ENCODE data around the gene SMYD2.
A peak's percentile ranks its signal among the peaks of the same experiment; 100 is the strongest.

The SMYD2 gene

GRCh38 chr1:214301526-214301925 is 20.6 kb downstream of the SMYD2 start:
- H3K79me2 ChIP-seq (ENCODE audit: control insufficient read depth, insufficient read depth, low read length, poor library complexity): peaks cover 2% of the 10 kb centered on the region
- no peak for DNase-seq
- no peak overlapping the region for H3K18ac ChIP-seq (ENCODE audit: low read length)
- no peak overlapping the region for H3K4me2 ChIP-seq (ENCODE audit: low read length)
- no peaks in the 10 kb centered on the region for H3K9me3 ChIP-seq (ENCODE audit: insufficient read depth, low read depth, low read length)
- H3K4me3 ChIP-seq (ENCODE audit: low read depth, low read length): no peak overlapping the region
- no peak overlapping the region for H2AK5ac ChIP-seq (ENCODE audit: low read length)
- H3K23ac ChIP-seq (ENCODE audit: low read length): no peak overlapping the region
- no peak overlapping the region for H2BK12ac ChIP-seq (ENCODE audit: low read length)
- no peak overlapping the region for H3K27ac ChIP-seq (ENCODE audit: low read depth, low read length)
- no peak overlapping the region for H3K4ac ChIP-seq (ENCODE audit: low read depth, low read length)
- H3K9ac ChIP-seq (ENCODE audit: low read length): no peak overlapping the region
- no peak overlapping the region for H4K8ac ChIP-seq (ENCODE audit: low read depth, low read length)
- no peak overlapping the region for H2BK5ac ChIP-seq (ENCODE audit: low read depth, low read length, poor library complexity)
- no peak overlapping the region for H2BK120ac ChIP-seq (ENCODE audit: insufficient read depth, low read length, poor library complexity)
- H3K27me3 ChIP-seq (ENCODE audit: insufficient read depth, low read length): no peaks in the 10 kb centered on the region
- H4K91ac ChIP-seq (ENCODE audit: low read depth, low read length): no peak overlapping the region
- peaks cover 2 to 3% of the 10 kb centered on the region in 2 experiments for H3K4me1 ChIP-seq (ENCODE audit: control insufficient read depth in 1 of 2, insufficient read depth in 2 of 2, low read length in 2 of 2)
- H3K14ac ChIP-seq (ENCODE audit: low read length): no peak overlapping the region
- H2AFZ ChIP-seq (ENCODE audit: insufficient read depth, low read length, poor library complexity): no peak overlapping the region
- no peak overlapping the region for H4K12ac ChIP-seq (ENCODE audit: low read depth, low read length)
- H3K36me3 ChIP-seq (ENCODE audit: control insufficient read depth in 1 of 2, insufficient read depth in 2 of 2, low read length in 2 of 2): peaks cover 3 to 5% of the 10 kb centered on the region in 2 experiments
- peaks cover 4% of the 10 kb centered on the region for H3K79me1 ChIP-seq (ENCODE audit: low read length)

- Histone ChIP-seq H3K4me3 (ENCODE audit: low read depth, low read length) (no peak overlapping the region), H3K9me3 (ENCODE audit: insufficient read depth, low read depth, low read length) (no peaks in the 10 kb centered on the region), H3K4ac (ENCODE audit: low read depth, low read length) (no peak overlapping the region), H3K9ac (ENCODE audit: low read length) (no peak overlapping the region), H2BK120ac (ENCODE audit: insufficient read depth, low read length, poor library complexity) (no peak overlapping the region), H3K18ac (ENCODE audit: low read length) (peak overlapping the region; percentile 79), H3K36me3 (ENCODE audit: control insufficient read depth in 1 of 2, insufficient read depth in 2 of 2, low read length in 2 of 2) (peaks cover 3 to 5% of the 10 kb centered on the region in 2 experiments), H4K12ac (ENCODE audit: low read depth, low read length) (peak overlapping the region; percentile 71), H3K79me2 (ENCODE audit: control insufficient read depth, insufficient read depth, low read length, poor library complexity) (peaks cover 2% of the 10 kb centered on the region), H4K8ac (ENCODE audit: low read depth, low read length) (no peak overlapping the region), H3K79me1 (ENCODE audit: low read length) (peaks cover 2% of the 10 kb centered on the region), H3K4me2 (ENCODE audit: low read length) (no peak overlapping the region), H2AK5ac (ENCODE audit: low read length) (no peak overlapping the region), H2BK5ac (ENCODE audit: low read depth, low read length, poor library complexity) (no peak overlapping the region), H2BK12ac (ENCODE audit: low read length) (no peak overlapping the region), H3K4me1 (ENCODE audit: control insufficient read depth in 1 of 2, insufficient read depth in 2 of 2, low read length in 2 of 2) (no peaks in the 10 kb centered on the region), H2AFZ (ENCODE audit: insufficient read depth, low read length, poor library complexity) (no peak overlapping the region), H3K27ac (ENCODE audit: low read depth, low read length) (no peak overlapping the region), H3K14ac (ENCODE audit: low read length) (no peak overlapping the region), H3K27me3 (ENCODE audit: insufficient read depth, low read length) (no peaks in the 10 kb centered on the region), H3K23ac (ENCODE audit: low read length) (no peak overlapping the region), H4K91ac (ENCODE audit: low read depth, low read length) (no peak overlapping the region)
- no CpG with 5 or more reads among the region's 25 CpGs for WGBS (ENCODE audit: extremely low coverage, insufficient coverage, insufficient read length)
- no peak for DNase-seq
These were observed 22.4 kb downstream of the SMYD2 start for GRCh38 chr1:214303141-214303930.

- Histone ChIP-seq H3K14ac (ENCODE audit: low read length) (no peak overlapping the region), H3K79me2 (ENCODE audit: control insufficient read depth, insufficient read depth, low read length, poor library complexity) (peaks cover 2% of the 10 kb centered on the region), H2AK5ac (ENCODE audit: low read length) (no peak overlapping the region), H3K9ac (ENCODE audit: low read length) (no peak overlapping the region), H3K27me3 (ENCODE audit: insufficient read depth, low read length) (no peaks in the 10 kb centered on the region), H3K79me1 (ENCODE audit: low read length) (peaks cover 2% of the 10 kb centered on the region), H3K9me3 (ENCODE audit: insufficient read depth, low read depth, low read length) (no peaks in the 10 kb centered on the region), H3K36me3 (ENCODE audit: control insufficient read depth in 1 of 2, insufficient read depth in 2 of 2, low read length in 2 of 2) (peaks cover 3 to 5% of the 10 kb centered on the region in 2 experiments), H2BK120ac (ENCODE audit: insufficient read depth, low read length, poor library complexity) (no peak overlapping the region), H3K4me2 (ENCODE audit: low read length) (no peak overlapping the region), H3K4me1 (ENCODE audit: control insufficient read depth in 1 of 2, insufficient read depth in 2 of 2, low read length in 2 of 2) (no peaks in the 10 kb centered on the region), H3K18ac (ENCODE audit: low read length) (peak overlapping the region; percentile 33), H3K4me3 (ENCODE audit: low read depth, low read length) (no peak overlapping the region), H2AFZ (ENCODE audit: insufficient read depth, low read length, poor library complexity) (no peak overlapping the region), H4K91ac (ENCODE audit: low read depth, low read length) (no peak overlapping the region), H2BK12ac (ENCODE audit: low read length) (no peak overlapping the region), H3K23ac (ENCODE audit: low read length) (no peak overlapping the region), H3K4ac (ENCODE audit: low read depth, low read length) (no peak overlapping the region), H2BK5ac (ENCODE audit: low read depth, low read length, poor library complexity) (no peak overlapping the region), H3K27ac (ENCODE audit: low read depth, low read length) (no peak overlapping the region), H4K12ac (ENCODE audit: low read depth, low read length) (no peak overlapping the region), H4K8ac (ENCODE audit: low read depth, low read length) (no peak overlapping the region)
- WGBS (ENCODE audit: extremely low coverage, insufficient coverage, insufficient read length): no CpG with 5 or more reads among the region's 9 CpGs
- DNase-seq: no peak
These were observed 24.3 kb downstream of the SMYD2 start for GRCh38 chr1:214305164-214305751.

- no peak overlapping the region for H4K12ac ChIP-seq (ENCODE audit: low read depth, low read length)
- no peak overlapping the region for H3K4ac ChIP-seq (ENCODE audit: low read depth, low read length)
- no peak overlapping the region for H2AK5ac ChIP-seq (ENCODE audit: low read length)
- H2BK12ac ChIP-seq (ENCODE audit: low read length): no peak overlapping the region
- no peaks in the 10 kb centered on the region for H3K27me3 ChIP-seq (ENCODE audit: insufficient read depth, low read length)
- no peak overlapping the region for H2AFZ ChIP-seq (ENCODE audit: insufficient read depth, low read length, poor library complexity)
- no peak overlapping the region for H3K4me3 ChIP-seq (ENCODE audit: low read depth, low read length)
- H3K79me2 ChIP-seq (ENCODE audit: control insufficient read depth, insufficient read depth, low read length, poor library complexity): peaks cover 2% of the 10 kb centered on the region
- no peak overlapping the region for H3K4me2 ChIP-seq (ENCODE audit: low read length)
- no peak overlapping the region for H4K91ac ChIP-seq (ENCODE audit: low read depth, low read length)
- no peak overlapping the region for H3K18ac ChIP-seq (ENCODE audit: low read length)
- H3K4me1 ChIP-seq (ENCODE audit: control insufficient read depth in 1 of 2, insufficient read depth in 2 of 2, low read length in 2 of 2): no peaks in the 10 kb centered on the region
- H3K9me3 ChIP-seq (ENCODE audit: insufficient read depth, low read depth, low read length): no peaks in the 10 kb centered on the region
- no peak overlapping the region for H3K14ac ChIP-seq (ENCODE audit: low read length)
- H3K36me3 ChIP-seq (ENCODE audit: control insufficient read depth in 1 of 2, insufficient read depth in 2 of 2, low read length in 2 of 2): peaks cover 3 to 5% of the 10 kb centered on the region in 2 experiments
- H3K9ac ChIP-seq (ENCODE audit: low read length): no peak overlapping the region
- H4K8ac ChIP-seq (ENCODE audit: low read depth, low read length): no peak overlapping the region
- no peak overlapping the region for H2BK5ac ChIP-seq (ENCODE audit: low read depth, low read length, poor library complexity)
- peaks cover 2% of the 10 kb centered on the region for H3K79me1 ChIP-seq (ENCODE audit: low read length)
- no peak overlapping the region for H3K27ac ChIP-seq (ENCODE audit: low read depth, low read length)
- H2BK120ac ChIP-seq (ENCODE audit: insufficient read depth, low read length, poor library complexity): no peak overlapping the region
- no peak overlapping the region for H3K23ac ChIP-seq (ENCODE audit: low read length)
- no peak for DNase-seq
- WGBS (ENCODE audit: extremely low coverage, insufficient coverage, insufficient read length): no CpG with 5 or more reads among the region's 6 CpGs
These were observed 25.3 kb downstream of the SMYD2 start for GRCh38 chr1:214306269-214306668.

Measured in trophoblast cell (in vitro differentiated cells and primary cell).